DOHH2 (cell line): ENCODE results near the gene TRO.

ENCODE experiments used
- EZH2phosphoT487 ChIP-seq: fragments of 200-600 bp; sonication (generic); IDR thresholded peaks from 2 replicates; pipeline ENCODE4 v1.6.1; 2017; ENCODE audit warnings: borderline replicate concordance, mild to moderate bottlenecking, antibody characterized with exemption, low read length, moderate library complexity, mixed read lengths
- TF ChIP-seq, protein P1 (sequence below): fragments of 200-600 bp; sonication (generic); IDR thresholded peaks from one replicate; pipeline ENCODE4 v1.5.1; 2014; ENCODE audit warnings: antibody characterized with exemption, mild to moderate bottlenecking, low read depth, low read length; ENCODE audit not compliant: poor library complexity, severe bottlenecking

DNA sequence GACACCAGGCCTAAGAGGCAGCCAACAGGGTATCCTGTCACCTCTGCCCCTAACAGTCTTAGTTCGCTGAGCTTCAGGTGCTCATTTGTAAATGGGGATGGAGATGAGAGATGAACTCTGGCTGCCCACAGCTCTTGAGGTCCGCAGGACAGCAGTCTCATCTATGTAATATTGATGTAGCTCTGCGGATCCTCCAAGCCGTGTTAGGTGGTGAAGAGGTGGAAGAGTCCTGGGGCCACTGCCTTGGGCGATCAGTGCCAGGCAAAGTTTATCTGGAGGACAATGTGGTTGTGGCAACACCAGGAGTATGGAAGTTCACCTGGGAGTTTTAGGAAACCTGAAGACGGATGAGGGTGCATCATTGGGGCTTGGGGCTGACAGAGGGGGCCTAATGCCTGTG, 13.4 kb downstream of the TRO start:
- TF ChIP-seq, protein P1, sequence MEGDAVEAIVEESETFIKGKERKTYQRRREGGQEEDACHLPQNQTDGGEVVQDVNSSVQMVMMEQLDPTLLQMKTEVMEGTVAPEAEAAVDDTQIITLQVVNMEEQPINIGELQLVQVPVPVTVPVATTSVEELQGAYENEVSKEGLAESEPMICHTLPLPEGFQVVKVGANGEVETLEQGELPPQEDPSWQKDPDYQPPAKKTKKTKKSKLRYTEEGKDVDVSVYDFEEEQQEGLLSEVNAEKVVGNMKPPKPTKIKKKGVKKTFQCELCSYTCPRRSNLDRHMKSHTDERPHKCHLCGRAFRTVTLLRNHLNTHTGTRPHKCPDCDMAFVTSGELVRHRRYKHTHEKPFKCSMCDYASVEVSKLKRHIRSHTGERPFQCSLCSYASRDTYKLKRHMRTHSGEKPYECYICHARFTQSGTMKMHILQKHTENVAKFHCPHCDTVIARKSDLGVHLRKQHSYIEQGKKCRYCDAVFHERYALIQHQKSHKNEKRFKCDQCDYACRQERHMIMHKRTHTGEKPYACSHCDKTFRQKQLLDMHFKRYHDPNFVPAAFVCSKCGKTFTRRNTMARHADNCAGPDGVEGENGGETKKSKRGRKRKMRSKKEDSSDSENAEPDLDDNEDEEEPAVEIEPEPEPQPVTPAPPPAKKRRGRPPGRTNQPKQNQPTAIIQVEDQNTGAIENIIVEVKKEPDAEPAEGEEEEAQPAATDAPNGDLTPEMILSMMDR: no peak
- no peak for TF ChIP-seq EZH2phosphoT487
